HL-60 (cell line): Measurements from ENCODE around the gene DOP1A.

Experiments used
- DNase-seq, 2 experiments: peaks; one replicate each; pipeline ENCODE4 v3.0.0-alpha.2; 2010 to 2020; ENCODE audit warnings: low read depth in 1 of 2, low spot score in 1 of 2
- H3K27ac ChIP-seq: fragments of 250-450 bp; sonication (Bioruptor Pico); replicated peaks from 2 replicates; pipeline ENCODE4 v1.5.1; 2020; ENCODE audit warnings: mild to moderate bottlenecking, moderate library complexity
- H3K27me3 ChIP-seq: fragments of 250-450 bp; sonication (Bioruptor Pico); 2 replicates; pipeline ENCODE4 v1.5.1; 2021; ENCODE audit warnings: mild to moderate bottlenecking, moderate library complexity; ENCODE audit not compliant: insufficient read depth, poor library complexity, severe bottlenecking
- H3K4me3 ChIP-seq: replicated peaks from 2 replicates; pipeline ENCODE4 v1.5.1; 2011; ENCODE audit warnings: mild to moderate bottlenecking, control low read depth, low read length; ENCODE audit not compliant: insufficient read depth
- CTCF ChIP-seq: IDR thresholded peaks from one replicate; pipeline ENCODE4 v1.5.1; 2011; ENCODE audit warnings: low read length, control low read depth, inconsistent platforms; ENCODE audit not compliant: insufficient read depth
- GABPA ChIP-seq: IDR thresholded peaks from 2 replicates; pipeline ENCODE4 v1.6.1; 2012; ENCODE audit warnings: low read depth
- POLR2AphosphoS5 ChIP-seq: IDR thresholded peaks from 2 replicates; pipeline ENCODE4 v1.6.1; 2012; ENCODE audit warnings: low read depth
- REST ChIP-seq: IDR thresholded peaks from 2 replicates; pipeline ENCODE4 v1.6.1; 2012; ENCODE audit warnings: low read depth; ENCODE audit not compliant: insufficient replicate concordance
- SPI1 ChIP-seq: IDR thresholded peaks from 2 replicates; pipeline ENCODE4 v1.6.1; 2012; ENCODE audit warnings: low read depth, mild to moderate bottlenecking, borderline replicate concordance

The DOP1A gene

GRCh38 chr6:83125425-83125824, 58.0 kb downstream of the DOP1A start:
- TF ChIP-seq POLR2AphosphoS5, result no peak
- no peak for TF ChIP-seq SPI1
- H3K27ac ChIP-seq, result no peak overlapping the region

GRCh38 chr6:83126223-83126622, 58.8 kb downstream of the DOP1A start:
- no peak overlapping the region for H3K27ac ChIP-seq
- H3K27me3 ChIP-seq, result no peaks in the 10 kb centered on the region
- no peak for DNase-seq
- no peak overlapping the region for H3K4me3 ChIP-seq
- TF ChIP-seq CTCF (no peak), GABPA (no peak), SPI1 (no peak), POLR2AphosphoS5 (no peak), REST (no peak)

More at GRCh38 chr6:83125425-83125824, 58.0 kb downstream of the DOP1A start:
- no peak overlapping the region for H3K4me3 ChIP-seq
- no peaks in the 10 kb centered on the region for H3K27me3 ChIP-seq
- DNase-seq, result no peak

GRCh38 chr6:83126807-83127206, 59.3 kb downstream of the DOP1A start:
- no peak overlapping the region for H3K27ac ChIP-seq
- TF ChIP-seq POLR2AphosphoS5 (no peak), GABPA (no peak), SPI1 (no peak), REST (no peak), CTCF (no peak)
- no peak for DNase-seq
- H3K27me3 ChIP-seq, result no peaks in the 10 kb centered on the region
- H3K4me3 ChIP-seq, result no peak overlapping the region

- no peak overlapping the region for H3K4me3 ChIP-seq
- H3K27ac ChIP-seq, result no peak overlapping the region
- no peaks in the 10 kb centered on the region for H3K27me3 ChIP-seq
- no peak for TF ChIP-seq SPI1
- TF ChIP-seq REST, result no peak
- no peak for TF ChIP-seq POLR2AphosphoS5
- no peak for TF ChIP-seq GABPA
- TF ChIP-seq CTCF, result no peak
- DNase-seq, result no peak
Observed at GRCh38 chr6:83127258-83127657, 59.8 kb downstream of the DOP1A start.
